Measurements from ENCODE around the gene SAE1. TPM values are rescaled to one million over a fixed set of nuclear protein-coding genes. Genes with fewer than 3 reads are reported as not detected.

Gene SAE1
- total and polyA plus RNA-seq, 2 donors from 2014 or later: 39.5 to 49.4 TPM

DNA sequence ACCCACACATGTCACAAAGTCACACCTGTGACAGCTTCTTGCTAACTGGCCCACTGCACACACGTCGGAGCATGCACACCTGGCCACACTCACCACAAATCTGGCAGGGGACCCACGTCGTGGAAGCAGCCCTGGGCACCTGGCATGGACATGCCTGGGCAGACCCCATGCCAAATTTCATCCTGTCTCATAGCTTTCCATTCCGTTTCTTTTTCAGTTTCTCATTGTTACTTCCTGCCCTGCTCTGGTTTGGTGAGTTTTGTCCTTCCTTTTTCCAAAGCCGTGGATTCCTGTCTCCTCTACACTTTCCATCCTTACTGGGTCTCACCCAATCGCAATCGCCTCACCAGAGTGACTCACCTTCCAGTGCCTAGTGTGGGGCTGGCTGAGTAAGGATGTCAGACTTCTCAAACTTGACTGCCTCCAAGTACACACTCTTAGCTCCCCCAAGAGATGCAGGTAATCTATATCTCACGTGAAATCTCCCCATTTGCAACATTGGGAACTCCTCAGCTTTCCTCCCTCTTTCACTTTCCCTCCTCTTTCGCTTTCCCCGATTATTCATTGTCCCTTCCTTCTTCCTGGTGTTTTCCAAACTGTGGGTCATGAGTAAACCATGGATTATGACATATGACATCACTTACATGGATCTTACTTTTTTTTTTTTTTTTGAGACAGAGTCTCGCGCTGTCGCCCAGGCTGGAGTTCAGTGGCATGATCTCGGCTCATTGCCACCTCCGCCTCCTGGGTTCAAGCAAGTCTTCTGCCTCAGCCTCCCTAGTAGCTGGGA lies 102.0 kb downstream of the SAE1 start:
- no peak for DNase-seq
- no peak overlapping the region for H3K4me3 ChIP-seq (ENCODE audit: low read length in 3 of 3)
- peaks cover 1 to 29% (median 2%) of the 10 kb centered on the region in 3 donors for H3K4me1 ChIP-seq (ENCODE audit: control insufficient read depth in 2 of 3, insufficient read depth in 2 of 3, low read depth in 1 of 3, low read length in 3 of 3)
- H3K36me3 ChIP-seq (ENCODE audit: control insufficient read depth in 2 of 3, insufficient read depth in 3 of 3, low read length in 3 of 3): no peaks in the 10 kb centered on the region
- TF ChIP-seq, protein P1, sequence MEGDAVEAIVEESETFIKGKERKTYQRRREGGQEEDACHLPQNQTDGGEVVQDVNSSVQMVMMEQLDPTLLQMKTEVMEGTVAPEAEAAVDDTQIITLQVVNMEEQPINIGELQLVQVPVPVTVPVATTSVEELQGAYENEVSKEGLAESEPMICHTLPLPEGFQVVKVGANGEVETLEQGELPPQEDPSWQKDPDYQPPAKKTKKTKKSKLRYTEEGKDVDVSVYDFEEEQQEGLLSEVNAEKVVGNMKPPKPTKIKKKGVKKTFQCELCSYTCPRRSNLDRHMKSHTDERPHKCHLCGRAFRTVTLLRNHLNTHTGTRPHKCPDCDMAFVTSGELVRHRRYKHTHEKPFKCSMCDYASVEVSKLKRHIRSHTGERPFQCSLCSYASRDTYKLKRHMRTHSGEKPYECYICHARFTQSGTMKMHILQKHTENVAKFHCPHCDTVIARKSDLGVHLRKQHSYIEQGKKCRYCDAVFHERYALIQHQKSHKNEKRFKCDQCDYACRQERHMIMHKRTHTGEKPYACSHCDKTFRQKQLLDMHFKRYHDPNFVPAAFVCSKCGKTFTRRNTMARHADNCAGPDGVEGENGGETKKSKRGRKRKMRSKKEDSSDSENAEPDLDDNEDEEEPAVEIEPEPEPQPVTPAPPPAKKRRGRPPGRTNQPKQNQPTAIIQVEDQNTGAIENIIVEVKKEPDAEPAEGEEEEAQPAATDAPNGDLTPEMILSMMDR (IDR thresholded peaks at IDR 0.05; ENCODE audit: borderline replicate concordance, extremely low read depth, insufficient read depth): no peak
- intact Hi-C loops (cut with DNase I): loop anchor here (10.0 kb wide), 1 partner anchor 78 kb away; no protein-coding TSS in a partner anchor
- peaks cover 10% of the 10 kb centered on the region for H3K27me3 ChIP-seq (ENCODE audit: control insufficient read depth, insufficient read depth, low read length)
- H3K9ac ChIP-seq (ENCODE audit: low read length in 3 of 3): peak overlapping the region in 1 of 3 donors; percentile 60
- H3K27ac ChIP-seq (ENCODE audit: low read depth in 2 of 2, low read length in 2 of 2): peak overlapping the region in 1 of 2 donors; percentile 84
- H3K9me3 ChIP-seq (ENCODE audit: control insufficient read depth in 2 of 3, insufficient read depth in 1 of 3, low read length in 3 of 3): no peaks in the 10 kb centered on the region
- FAIRE-seq: no peak

DNA sequence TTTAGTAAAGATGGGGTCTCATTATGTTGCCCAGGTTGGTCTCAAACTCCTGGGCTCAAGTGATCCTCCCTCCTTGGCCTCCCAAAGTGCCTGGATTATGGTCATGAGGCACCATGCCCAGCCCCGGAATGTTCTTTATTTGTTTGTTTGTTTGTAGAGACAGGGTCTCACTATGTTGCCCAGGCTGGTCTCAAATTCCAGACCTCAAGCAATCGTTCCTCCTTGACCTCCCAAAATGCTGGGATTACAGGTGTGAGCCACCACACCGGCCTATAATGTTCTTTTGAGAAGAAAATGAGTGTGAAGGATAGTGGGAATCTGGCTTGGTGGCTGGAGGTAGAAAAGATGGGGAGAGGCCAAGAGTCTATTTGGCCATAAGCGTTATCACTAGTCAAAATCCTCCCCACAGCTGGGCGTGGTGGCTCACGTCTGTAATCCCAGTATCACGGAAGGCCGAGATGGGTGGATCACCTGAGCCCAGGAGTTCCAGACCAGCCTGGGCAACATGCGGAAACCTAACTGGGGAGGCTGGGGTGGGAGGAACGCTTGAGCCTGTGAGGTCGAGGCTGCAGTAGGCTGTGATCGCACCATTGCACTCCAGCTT lies 105.5 kb downstream of the SAE1 start:
- Histone ChIP-seq H3K9ac (ENCODE audit: low read length in 3 of 3) (no peak overlapping the region), H3K27me3 (ENCODE audit: control insufficient read depth, insufficient read depth, low read length) (peaks cover 11% of the 10 kb centered on the region), H3K4me1 (ENCODE audit: control insufficient read depth in 2 of 3, insufficient read depth in 2 of 3, low read depth in 1 of 3, low read length in 3 of 3) (peaks cover 0 to 13% (median 2%) of the 10 kb centered on the region in 3 donors), H3K9me3 (ENCODE audit: control insufficient read depth in 2 of 3, insufficient read depth in 1 of 3, low read length in 3 of 3) (no peaks in the 10 kb centered on the region), H3K27ac (ENCODE audit: low read depth in 2 of 2, low read length in 2 of 2) (no peak overlapping the region), H3K4me3 (ENCODE audit: low read length in 3 of 3) (no peak overlapping the region), H3K36me3 (ENCODE audit: control insufficient read depth in 2 of 3, insufficient read depth in 3 of 3, low read length in 3 of 3) (no peaks in the 10 kb centered on the region)
- intact Hi-C loops (cut with DNase I): loop anchor here (10.0 kb wide), 1 partner anchor 81 kb away; no protein-coding TSS in a partner anchor
- FAIRE-seq (no peak), DNase-seq (no peak)
- TF ChIP-seq, protein P1 (IDR thresholded peaks at IDR 0.05; ENCODE audit: borderline replicate concordance, extremely low read depth, insufficient read depth): no peak

DNA sequence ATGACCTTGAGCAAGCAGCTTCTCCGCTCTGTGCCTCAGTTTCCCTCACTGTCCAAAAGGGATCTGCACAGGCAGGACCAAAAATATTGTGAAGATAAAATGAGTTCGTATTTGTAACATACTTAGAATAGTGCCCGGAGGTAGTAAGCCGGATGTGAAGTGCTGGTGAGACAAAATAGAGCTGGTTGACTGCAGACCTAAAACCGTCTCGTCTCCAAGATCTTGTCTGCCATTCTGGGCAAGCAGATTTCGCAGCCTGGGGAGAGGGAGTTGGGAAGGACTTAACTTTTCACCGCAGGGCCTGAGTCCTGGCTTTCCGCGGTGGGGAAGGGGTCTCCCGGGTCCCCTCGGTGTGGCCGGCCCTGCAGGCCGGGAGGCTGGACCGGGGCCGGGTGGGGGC lies 108.5 kb downstream of the SAE1 start:
- no peak overlapping the region for H3K9ac ChIP-seq (ENCODE audit: low read length in 3 of 3)
- no peak overlapping the region for H3K4me3 ChIP-seq (ENCODE audit: low read length in 3 of 3)
- peaks cover 2 to 15% (median 7%) of the 10 kb centered on the region in 3 donors for H3K4me1 ChIP-seq (ENCODE audit: control insufficient read depth in 2 of 3, insufficient read depth in 2 of 3, low read depth in 1 of 3, low read length in 3 of 3)

More for the DNA sequence above, 108.5 kb downstream of the SAE1 start:
- H3K36me3 ChIP-seq (ENCODE audit: control insufficient read depth in 2 of 3, insufficient read depth in 3 of 3, low read length in 3 of 3): no peaks in the 10 kb centered on the region
- no peak overlapping the region for H3K27ac ChIP-seq (ENCODE audit: low read depth in 2 of 2, low read length in 2 of 2)
- TF ChIP-seq, protein P1 (IDR thresholded peaks at IDR 0.05; ENCODE audit: borderline replicate concordance, extremely low read depth, insufficient read depth): no peak
- peak in 1 of 5 donors; percentile 72 for DNase-seq
- FAIRE-seq: no peak
- intact Hi-C loops (cut with DNase I): loop anchor here (10.0 kb wide), 1 partner anchor 84 kb away; no protein-coding TSS in a partner anchor
- H3K9me3 ChIP-seq (ENCODE audit: control insufficient read depth in 2 of 3, insufficient read depth in 1 of 3, low read length in 3 of 3): peaks cover 0 to 2% (median 0%) of the 10 kb centered on the region in 3 donors
- H3K27me3 ChIP-seq (ENCODE audit: control insufficient read depth, insufficient read depth, low read length): peaks cover 22% of the 10 kb centered on the region

All from kidney (tissue), 14 donors.